Placental epithelial cell (primary cell): ENCODE data around the gene CETN3. TPM values are rescaled to one million over a fixed set of nuclear protein-coding genes. Genes with fewer than 3 reads are reported as not detected.

Experiments used
- total RNA-seq: library from RNA; depleted of rRNA; stranded (reverse); fragments of >200 nt; gene quantifications from 2 replicates; pipeline ENCODE4 v1.2.3, GENCODE V29; 2012

Gene CETN3
- total RNA-seq, result 13.1 and 18.8 TPM in 2 replicates

GRCh38 chr5:90409318-90410177 lies at the start of gene CETN3:
Gene CETN3, minus strand, starts transcription at chr5:90409756. Its CDS starts 95 bp downstream, at chr5:90409661.

Other genes starting within 250 kb of the CETN3 start
- gene MBLAC2, start 65.0 kb upstream of the CETN3 start, total RNA-seq, result 6.3 and 6.5 TPM in 2 replicates
- 1.2 and 8.8 TPM in 2 replicates for gene POLR3G, start 65.1 kb upstream of the CETN3 start, total RNA-seq
- gene LYSMD3, start 119.8 kb upstream of the CETN3 start, total RNA-seq, result 13.3 and 22.8 TPM in 2 replicates
- gene ADGRV1, start 149.0 kb upstream of the CETN3 start, total RNA-seq, result 0.39 and 1.4 TPM in 2 replicates